Neutrophil (primary cell): ENCODE results near the gene SIRPB2.
A peak's percentile ranks its signal among the peaks of the same experiment; 100 is the strongest.

Experiments
- H3K27ac ChIP-seq: fragments of 200-600 bp; sonication (generic); 2 replicates; pipeline ENCODE4 v1.5.1; 2016; ENCODE audit warnings: mild to moderate bottlenecking, moderate library complexity
- H3K27me3 ChIP-seq: fragments of 200-600 bp; sonication (generic); 2 replicates; pipeline ENCODE4 v1.6.0; 2016; ENCODE audit warnings: mild to moderate bottlenecking
- H3K36me3 ChIP-seq: fragments of 200-600 bp; sonication (generic); 2 replicates; pipeline ENCODE4 v1.5.1; 2017
- H3K4me1 ChIP-seq, 2 experiments: fragments of 200-600 bp in 1 of 2; sonication (generic) in 1 of 2; 1 replicate in 1 of 2; 2 replicates in 1 of 2; pipeline versions ENCODE4 v1.5.1 to v1.6.1; 2013 to 2016; ENCODE audit warnings: low read depth in 1 of 2, low read length in 1 of 2, mild to moderate bottlenecking in 1 of 2, moderate library complexity in 1 of 2; ENCODE audit not compliant: control insufficient read depth in 1 of 2, insufficient read depth in 1 of 2
- H3K4me3 ChIP-seq, 2 experiments: fragments of 200-600 bp in 1 of 2; sonication (generic) in 1 of 2; 1 replicate in 1 of 2; 2 replicates in 1 of 2; pipeline ENCODE4 v1.5.1; 2013 to 2016; ENCODE audit warnings: low read depth in 1 of 2, low read length in 1 of 2, mild to moderate bottlenecking in 1 of 2, moderate library complexity in 1 of 2
- H3K9me3 ChIP-seq: fragments of 200-600 bp; sonication (generic); 2 replicates; pipeline ENCODE4 v1.5.1; 2016
- TF ChIP-seq, protein P1 (sequence below): fragments of 200-600 bp; sonication (generic); IDR thresholded peaks from 2 replicates; pipeline ENCODE4 v1.5.1; 2016; ENCODE audit warnings: antibody characterized with exemption

The SIRPB2 gene

DNA sequence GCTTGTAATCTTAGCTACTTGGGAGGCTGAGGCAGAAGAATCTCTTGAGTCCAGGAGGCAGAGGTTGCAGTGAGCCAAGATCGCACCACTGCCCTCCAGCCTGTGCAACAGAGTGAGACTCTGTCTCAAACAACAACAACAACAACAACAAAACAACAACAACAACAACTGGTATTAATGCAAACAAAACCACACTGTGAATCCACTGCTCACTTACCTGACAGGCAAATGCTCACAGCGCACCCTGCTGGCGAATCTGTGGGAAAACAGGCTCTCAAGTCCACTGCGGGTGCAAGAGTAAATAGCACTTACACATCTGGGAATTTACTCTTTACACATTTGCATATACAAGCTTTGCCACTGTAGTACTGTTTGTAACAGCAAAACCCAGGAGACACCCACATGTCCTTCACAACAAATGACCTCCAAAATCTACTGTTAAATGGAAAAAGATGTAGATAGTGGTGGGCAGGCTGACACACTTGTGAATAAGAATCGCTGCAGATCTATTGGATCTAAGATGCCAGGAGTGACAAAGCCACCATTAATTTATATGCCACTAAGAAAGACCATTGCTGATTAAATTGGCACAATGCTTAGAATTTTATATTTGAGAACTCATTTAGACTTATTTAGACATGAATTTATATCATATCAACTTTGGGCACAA is 53.9 kb downstream of the SIRPB2 start:
- TF ChIP-seq, protein P1, sequence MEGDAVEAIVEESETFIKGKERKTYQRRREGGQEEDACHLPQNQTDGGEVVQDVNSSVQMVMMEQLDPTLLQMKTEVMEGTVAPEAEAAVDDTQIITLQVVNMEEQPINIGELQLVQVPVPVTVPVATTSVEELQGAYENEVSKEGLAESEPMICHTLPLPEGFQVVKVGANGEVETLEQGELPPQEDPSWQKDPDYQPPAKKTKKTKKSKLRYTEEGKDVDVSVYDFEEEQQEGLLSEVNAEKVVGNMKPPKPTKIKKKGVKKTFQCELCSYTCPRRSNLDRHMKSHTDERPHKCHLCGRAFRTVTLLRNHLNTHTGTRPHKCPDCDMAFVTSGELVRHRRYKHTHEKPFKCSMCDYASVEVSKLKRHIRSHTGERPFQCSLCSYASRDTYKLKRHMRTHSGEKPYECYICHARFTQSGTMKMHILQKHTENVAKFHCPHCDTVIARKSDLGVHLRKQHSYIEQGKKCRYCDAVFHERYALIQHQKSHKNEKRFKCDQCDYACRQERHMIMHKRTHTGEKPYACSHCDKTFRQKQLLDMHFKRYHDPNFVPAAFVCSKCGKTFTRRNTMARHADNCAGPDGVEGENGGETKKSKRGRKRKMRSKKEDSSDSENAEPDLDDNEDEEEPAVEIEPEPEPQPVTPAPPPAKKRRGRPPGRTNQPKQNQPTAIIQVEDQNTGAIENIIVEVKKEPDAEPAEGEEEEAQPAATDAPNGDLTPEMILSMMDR = peak; percentile 94
- H3K4me1 ChIP-seq = peaks cover 41 to 50% of the 10 kb centered on the region in 2 experiments
- no peaks in the 10 kb centered on the region for H3K27me3 ChIP-seq
- no peak overlapping the region for H3K27ac ChIP-seq
- no peak overlapping the region for H3K4me3 ChIP-seq
- no peaks in the 10 kb centered on the region for H3K9me3 ChIP-seq
- H3K36me3 ChIP-seq = peaks cover 40% of the 10 kb centered on the region

DNA sequence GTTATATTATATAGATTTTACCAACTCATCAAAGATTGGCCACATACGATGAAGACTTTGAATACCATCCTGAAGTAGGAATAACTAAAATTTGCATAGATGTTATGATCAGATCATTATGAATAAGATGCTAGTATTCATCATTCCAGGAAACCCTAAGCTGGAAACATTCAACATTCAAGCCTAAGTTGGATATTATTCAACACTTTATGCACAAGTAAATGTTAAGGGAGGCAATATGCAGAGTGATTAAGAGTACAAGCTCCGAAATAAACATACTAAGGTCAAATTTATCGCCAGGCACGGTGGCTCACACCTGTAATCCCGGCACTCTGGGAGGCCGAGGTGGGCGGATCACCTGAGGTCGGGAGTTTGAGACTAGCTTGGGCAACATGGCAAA is 55.0 kb downstream of the SIRPB2 start:
- H3K36me3 ChIP-seq = peaks cover 29% of the 10 kb centered on the region
- no peaks in the 10 kb centered on the region for H3K9me3 ChIP-seq
- H3K4me1 ChIP-seq = peaks cover 41 to 51% of the 10 kb centered on the region in 2 experiments
- TF ChIP-seq, protein P1 = no peak
- peak overlapping the region; percentile 35 for H3K27ac ChIP-seq
- no peak overlapping the region for H3K4me3 ChIP-seq
- no peaks in the 10 kb centered on the region for H3K27me3 ChIP-seq

DNA sequence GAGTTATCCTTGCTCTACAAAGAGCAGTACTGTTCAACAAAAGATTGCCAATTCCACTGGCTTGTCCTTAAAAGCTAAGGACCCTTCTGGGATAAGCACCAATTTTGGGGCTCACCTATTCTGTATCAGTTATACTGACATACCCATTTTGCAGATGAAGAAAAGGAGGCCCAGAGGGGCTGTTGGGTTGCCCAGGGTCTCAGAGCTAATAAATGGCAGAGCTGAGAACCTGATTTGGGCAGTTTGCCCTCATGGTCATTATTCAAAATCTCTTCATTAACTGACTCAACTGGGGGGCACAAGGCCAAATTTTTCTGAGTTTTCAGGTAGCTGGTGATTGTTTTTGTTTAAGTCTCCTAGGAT is 55.9 kb downstream of the SIRPB2 start:
- Histone ChIP-seq H3K27ac (peak overlapping the region; percentile 88), H3K4me3 (peak overlapping the region in 1 of 2 experiments; percentile 52), H3K36me3 (peaks cover 19% of the 10 kb centered on the region), H3K4me1 (peaks cover 41 to 51% of the 10 kb centered on the region in 2 experiments), H3K27me3 (no peaks in the 10 kb centered on the region), H3K9me3 (no peaks in the 10 kb centered on the region)
- TF ChIP-seq, protein P1 = no peak

DNA sequence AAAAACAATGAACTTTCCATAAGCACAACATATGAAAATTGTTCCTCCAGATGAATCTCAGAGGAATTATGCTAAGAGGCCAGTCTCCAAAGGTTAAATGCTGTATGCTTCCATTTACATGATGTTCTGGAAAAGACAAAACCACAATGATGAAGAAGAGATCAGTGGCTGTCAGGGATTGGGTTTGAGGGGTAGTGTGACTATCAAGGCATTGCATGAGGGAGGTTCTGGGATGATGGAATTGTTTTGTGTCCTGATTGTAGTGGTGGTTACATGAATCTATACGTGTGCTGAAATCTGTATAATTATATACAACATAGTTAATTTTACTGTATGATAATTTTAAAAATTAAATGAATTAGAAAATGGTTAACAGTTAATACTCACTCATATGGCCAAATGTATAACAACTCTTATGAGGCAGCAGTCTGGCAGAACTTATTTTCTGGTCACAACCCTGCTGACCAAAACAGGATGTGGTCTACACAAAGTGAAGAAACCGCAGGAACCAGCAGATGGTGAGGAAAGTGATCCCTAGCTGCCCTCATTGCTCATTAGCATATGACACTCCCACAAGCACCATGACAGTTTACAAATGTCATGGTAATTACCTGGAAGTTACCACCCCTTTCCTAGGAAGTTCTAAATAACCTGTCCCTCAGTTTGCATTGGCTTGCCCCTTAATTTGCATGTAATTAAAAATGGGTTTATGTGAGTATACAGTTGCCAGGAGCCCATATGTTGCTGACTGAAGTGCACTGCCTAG is 56.5 kb downstream of the SIRPB2 start:
- Histone ChIP-seq H3K4me1 (peaks cover 41 to 51% of the 10 kb centered on the region in 2 experiments), H3K27ac (peak overlapping the region; percentile 88), H3K27me3 (no peaks in the 10 kb centered on the region), H3K9me3 (no peaks in the 10 kb centered on the region), H3K4me3 (peak overlapping the region; percentile 30 to 52), H3K36me3 (peaks cover 14% of the 10 kb centered on the region)
- TF ChIP-seq, protein P1 = peak; percentile 36

DNA sequence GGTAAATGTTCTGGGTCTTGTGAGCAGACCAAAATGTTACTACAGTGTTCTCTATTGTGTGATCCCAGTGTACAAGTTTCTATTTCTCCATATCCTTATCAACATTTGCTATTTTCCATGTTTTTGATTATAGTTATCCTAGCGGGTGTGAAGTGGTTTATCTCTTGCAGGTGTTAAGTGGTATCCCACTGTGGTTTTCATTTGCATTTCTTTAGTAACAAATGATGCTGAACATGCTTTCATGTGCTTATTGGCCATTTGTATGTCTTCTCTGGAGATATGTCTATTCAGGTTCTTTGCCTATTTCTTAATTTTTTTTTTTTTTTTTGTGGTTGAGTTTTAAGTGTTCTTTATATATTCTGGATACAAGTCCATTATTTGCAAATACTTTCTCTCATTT is 60.1 kb downstream of the SIRPB2 start:
- peaks cover 28 to 39% of the 10 kb centered on the region in 2 experiments for H3K4me1 ChIP-seq
- TF ChIP-seq, protein P1 = no peak
- no peaks in the 10 kb centered on the region for H3K27me3 ChIP-seq
- H3K36me3 ChIP-seq = no peaks in the 10 kb centered on the region
- no peaks in the 10 kb centered on the region for H3K9me3 ChIP-seq
- no peak overlapping the region for H3K4me3 ChIP-seq
- no peak overlapping the region for H3K27ac ChIP-seq
